ENCODE results near the gene SIK1. TPM values are rescaled to one million over a fixed set of nuclear protein-coding genes. Genes with fewer than 3 reads are reported as not detected.

SIK1 gene
- total RNA-seq, 1 experiment from 2014 or later = 5.7 TPM

DNA sequence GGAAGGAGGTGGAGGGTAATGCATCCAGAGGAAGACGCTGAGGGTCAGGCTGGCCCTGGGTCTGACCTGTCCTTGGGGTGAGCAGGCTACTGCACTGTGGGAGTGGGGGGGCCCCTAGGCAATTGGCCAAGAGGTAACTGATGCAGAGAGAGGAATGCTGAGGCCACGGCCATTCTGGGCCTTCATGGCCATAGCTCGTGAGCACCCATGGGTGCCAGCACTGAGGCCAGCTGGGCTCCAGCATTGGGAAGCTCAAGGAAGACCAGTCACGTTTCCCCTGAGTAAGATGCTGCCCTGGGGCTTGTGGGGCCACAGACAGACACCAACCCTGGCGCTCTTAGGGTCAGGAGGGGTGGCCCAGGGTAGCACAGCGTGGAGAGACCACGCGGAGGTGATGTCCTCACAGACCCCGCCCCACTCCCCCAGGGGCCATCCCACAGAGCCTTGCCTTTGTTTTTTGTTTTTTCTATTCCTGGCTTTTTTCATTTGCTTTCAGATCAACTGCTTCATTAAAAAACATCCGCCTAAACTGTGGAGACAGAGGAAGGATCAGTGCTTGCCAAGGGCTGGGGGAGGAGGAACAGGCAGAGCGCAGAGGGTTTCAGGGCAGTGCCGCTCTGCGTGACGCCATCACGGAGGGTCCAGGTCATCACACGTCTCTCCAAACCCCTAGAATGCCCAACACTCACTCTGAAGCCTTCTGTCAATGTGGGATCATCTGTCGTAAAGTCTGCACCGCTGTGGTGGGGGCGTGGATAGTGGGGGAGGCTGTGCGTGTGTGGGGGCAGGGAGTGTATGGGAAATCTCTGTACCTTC is 61.1 kb downstream of the SIK1 start:
- TF ChIP-seq, protein P1, sequence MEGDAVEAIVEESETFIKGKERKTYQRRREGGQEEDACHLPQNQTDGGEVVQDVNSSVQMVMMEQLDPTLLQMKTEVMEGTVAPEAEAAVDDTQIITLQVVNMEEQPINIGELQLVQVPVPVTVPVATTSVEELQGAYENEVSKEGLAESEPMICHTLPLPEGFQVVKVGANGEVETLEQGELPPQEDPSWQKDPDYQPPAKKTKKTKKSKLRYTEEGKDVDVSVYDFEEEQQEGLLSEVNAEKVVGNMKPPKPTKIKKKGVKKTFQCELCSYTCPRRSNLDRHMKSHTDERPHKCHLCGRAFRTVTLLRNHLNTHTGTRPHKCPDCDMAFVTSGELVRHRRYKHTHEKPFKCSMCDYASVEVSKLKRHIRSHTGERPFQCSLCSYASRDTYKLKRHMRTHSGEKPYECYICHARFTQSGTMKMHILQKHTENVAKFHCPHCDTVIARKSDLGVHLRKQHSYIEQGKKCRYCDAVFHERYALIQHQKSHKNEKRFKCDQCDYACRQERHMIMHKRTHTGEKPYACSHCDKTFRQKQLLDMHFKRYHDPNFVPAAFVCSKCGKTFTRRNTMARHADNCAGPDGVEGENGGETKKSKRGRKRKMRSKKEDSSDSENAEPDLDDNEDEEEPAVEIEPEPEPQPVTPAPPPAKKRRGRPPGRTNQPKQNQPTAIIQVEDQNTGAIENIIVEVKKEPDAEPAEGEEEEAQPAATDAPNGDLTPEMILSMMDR (conservative IDR thresholded peaks at IDR 0.05) = no peak
- Histone ChIP-seq H3K4me1 (ENCODE audit: insufficient read depth, low read length) (no peaks in the 10 kb centered on the region; the same call in 1 of the 2 replicates), H3K56ac (ENCODE audit: insufficient read length, low read depth, low read length) (no peak overlapping the region), H2BK15ac (ENCODE audit: low read depth, low read length) (no peak overlapping the region), H3K27me3 (ENCODE audit: insufficient read depth, low read length) (no peaks in the 10 kb centered on the region), H3K27ac (ENCODE audit: insufficient read length, low read depth, low read length) (no peak overlapping the region), H3K9ac (ENCODE audit: extremely low read depth, insufficient read length, low read length) (no peak overlapping the region), H2BK120ac (ENCODE audit: low read depth, low read length, poor library complexity, severe bottlenecking) (no peak overlapping the region), H3K79me1 (ENCODE audit: insufficient read depth, low read depth, low read length, poor library complexity, severe bottlenecking) (no peaks in the 10 kb centered on the region), H3K4me2 (ENCODE audit: insufficient read depth, insufficient read length, low read length) (no peak overlapping the region), H3K9me3 (ENCODE audit: control insufficient read depth, low read depth, low read length) (no peaks in the 10 kb centered on the region), H3T11ph (ENCODE audit: low read length) (no peak overlapping the region), H3K79me2 (ENCODE audit: insufficient read depth, low read length) (no peaks in the 10 kb centered on the region), H4K5ac (ENCODE audit: insufficient read length, low read depth, low read length) (no peak overlapping the region), H3K23ac (ENCODE audit: insufficient read length, low read depth, low read length) (no peak overlapping the region), H2BK5ac (ENCODE audit: insufficient read length, low read length) (no peak overlapping the region), H3K4ac (ENCODE audit: low read depth, low read length) (no peak overlapping the region), H2BK20ac (ENCODE audit: low read depth, low read length, poor library complexity, severe bottlenecking) (no peak overlapping the region), H4K91ac (ENCODE audit: insufficient read length, low read depth, low read length) (no peak overlapping the region), H3K23me2 (ENCODE audit: insufficient read length, low read depth, low read length, poor library complexity, severe bottlenecking) (no peaks in the 10 kb centered on the region), H2AK5ac (ENCODE audit: insufficient read length, low read length) (no peak overlapping the region), H2BK12ac (ENCODE audit: insufficient read length, low read depth, low read length) (no peak overlapping the region), H4K20me1 (ENCODE audit: control insufficient read depth, insufficient read depth, insufficient read length) (no peaks in the 10 kb centered on the region), H4K8ac (replicated peaks; ENCODE audit: insufficient read length, low read depth, low read length) (no peak overlapping the region), H2AFZ (ENCODE audit: low read length) (no peak overlapping the region), H3K14ac (ENCODE audit: insufficient read depth, low read length) (no peak overlapping the region), H3K18ac (ENCODE audit: insufficient read length, low read depth, low read length) (no peak overlapping the region)
- peaks cover 0 to 3% of the 10 kb centered on the region in 2 experiments; a peak in 2 of 5 replicates for H3K9me3 Mint-ChIP-seq
- DNase-seq = no peak
- no peak overlapping the region for H3K4me3 Mint-ChIP-seq
- H3K27me3 Mint-ChIP-seq (ENCODE audit: low read depth) = peaks cover 10% of the 10 kb centered on the region
- H3K27ac Mint-ChIP-seq = peak overlapping the region; percentile 65 to 71 (median 71); a peak in 2 of 7 replicates
- H3K36me3 Mint-ChIP-seq (ENCODE audit: insufficient read depth in 1 of 3, low read depth in 3 of 3) = no peaks in the 10 kb centered on the region; a peak in 1 of 7 replicates
- WGBS (ENCODE audit: extremely low coverage, insufficient read length, low lambda C conversion rate) = no CpG with 5 or more reads among the region's 20 CpGs
- peaks cover 32 to 43% of the 10 kb centered on the region in 2 experiments for H3K4me1 Mint-ChIP-seq

All from H9 (cell line).